ENCODE data around the gene PRKCI.

GRCh38 chr3:170302008-170302407 is 79.8 kb downstream of the PRKCI start:
- TF ChIP-seq CTCF (IDR thresholded peaks at IDR 0.05; ENCODE audit: low read length) = no peak
- no peak for TF ChIP-seq EZH2 (optimal IDR thresholded peaks at IDR 0.05; ENCODE audit: low read depth, low read length)
